PFSK-1 (cell line): ENCODE measurements around the gene FRMD4A.

Experiments used
- FOXP2 ChIP-seq: optimal IDR thresholded peaks from 2 replicates; pipeline ENCODE3; 2011; ENCODE audit warnings: borderline replicate concordance, control low read depth, inconsistent platforms; ENCODE audit not compliant: insufficient read depth; ENCODE audit errors: extremely low read length, extremely low read depth
- POLR2AphosphoS5 ChIP-seq: IDR thresholded peaks from 2 replicates; pipeline ENCODE4 v1.6.1; 2012; ENCODE audit warnings: low read depth, mild to moderate bottlenecking, control low read depth, low read length, moderate library complexity
- SIN3A ChIP-seq: IDR thresholded peaks from 2 replicates; pipeline ENCODE4 v1.6.1; 2012; ENCODE audit warnings: mild to moderate bottlenecking, low read length, moderate library complexity, borderline replicate concordance; ENCODE audit not compliant: insufficient read depth
- TAF1 ChIP-seq: IDR thresholded peaks from 2 replicates; pipeline ENCODE4 v1.6.1; 2012; ENCODE audit warnings: low read length, control low read depth, borderline replicate concordance; ENCODE audit not compliant: insufficient read depth
- TF ChIP-seq, protein P1 (sequence below), 2 experiments: IDR thresholded peaks; 2 replicates each; pipeline versions ENCODE4 v1.6.1 to v1.8.0; 2011 to 2012; ENCODE audit warnings: low read depth in 2 of 2, low read length in 2 of 2, control low read depth in 1 of 2, inconsistent platforms in 1 of 2, mild to moderate bottlenecking in 1 of 2, moderate library complexity in 1 of 2; ENCODE audit not compliant: insufficient read depth in 1 of 2

DNA sequence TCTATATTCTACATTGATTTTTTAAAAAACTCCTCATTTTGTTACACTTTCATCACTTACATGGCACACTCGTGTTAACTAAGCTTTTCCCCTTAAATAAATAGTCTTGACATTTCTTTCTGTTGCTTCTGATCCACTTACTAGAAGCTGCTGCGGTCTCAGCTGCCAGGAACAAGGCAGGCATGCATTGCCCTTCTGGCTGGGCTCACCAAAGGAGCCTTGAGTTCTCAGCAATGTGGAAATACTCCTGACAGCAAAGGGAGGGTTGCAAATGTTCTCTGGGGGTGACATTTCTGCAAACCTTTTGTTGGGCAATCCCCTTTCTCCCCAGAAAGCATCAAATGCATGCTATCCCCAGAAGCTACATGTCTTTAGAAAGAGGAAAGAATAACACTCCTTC, 393.9 kb downstream of the FRMD4A start:
- TF ChIP-seq POLR2AphosphoS5, result no peak
- TF ChIP-seq SIN3A, result no peak
- TF ChIP-seq, protein P1, sequence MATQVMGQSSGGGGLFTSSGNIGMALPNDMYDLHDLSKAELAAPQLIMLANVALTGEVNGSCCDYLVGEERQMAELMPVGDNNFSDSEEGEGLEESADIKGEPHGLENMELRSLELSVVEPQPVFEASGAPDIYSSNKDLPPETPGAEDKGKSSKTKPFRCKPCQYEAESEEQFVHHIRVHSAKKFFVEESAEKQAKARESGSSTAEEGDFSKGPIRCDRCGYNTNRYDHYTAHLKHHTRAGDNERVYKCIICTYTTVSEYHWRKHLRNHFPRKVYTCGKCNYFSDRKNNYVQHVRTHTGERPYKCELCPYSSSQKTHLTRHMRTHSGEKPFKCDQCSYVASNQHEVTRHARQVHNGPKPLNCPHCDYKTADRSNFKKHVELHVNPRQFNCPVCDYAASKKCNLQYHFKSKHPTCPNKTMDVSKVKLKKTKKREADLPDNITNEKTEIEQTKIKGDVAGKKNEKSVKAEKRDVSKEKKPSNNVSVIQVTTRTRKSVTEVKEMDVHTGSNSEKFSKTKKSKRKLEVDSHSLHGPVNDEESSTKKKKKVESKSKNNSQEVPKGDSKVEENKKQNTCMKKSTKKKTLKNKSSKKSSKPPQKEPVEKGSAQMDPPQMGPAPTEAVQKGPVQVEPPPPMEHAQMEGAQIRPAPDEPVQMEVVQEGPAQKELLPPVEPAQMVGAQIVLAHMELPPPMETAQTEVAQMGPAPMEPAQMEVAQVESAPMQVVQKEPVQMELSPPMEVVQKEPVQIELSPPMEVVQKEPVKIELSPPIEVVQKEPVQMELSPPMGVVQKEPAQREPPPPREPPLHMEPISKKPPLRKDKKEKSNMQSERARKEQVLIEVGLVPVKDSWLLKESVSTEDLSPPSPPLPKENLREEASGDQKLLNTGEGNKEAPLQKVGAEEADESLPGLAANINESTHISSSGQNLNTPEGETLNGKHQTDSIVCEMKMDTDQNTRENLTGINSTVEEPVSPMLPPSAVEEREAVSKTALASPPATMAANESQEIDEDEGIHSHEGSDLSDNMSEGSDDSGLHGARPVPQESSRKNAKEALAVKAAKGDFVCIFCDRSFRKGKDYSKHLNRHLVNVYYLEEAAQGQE (IDR thresholded peaks at IDR 0.05; ENCODE audit: insufficient read depth in 1 of 2, low read depth in 2 of 2, low read length in 2 of 2), result no peak
- no peak for TF ChIP-seq TAF1
- TF ChIP-seq FOXP2, result no peak
